GM12878 (cell line): ENCODE measurements around the gene XPO1. TPM values are rescaled to one million over a fixed set of nuclear protein-coding genes. Genes with fewer than 3 reads are reported as not detected.

Source experiments
- CREM ChIP-seq: IDR thresholded peaks from 2 replicates; pipeline ENCODE4 v1.6.1; 2014; ENCODE audit warnings: antibody characterized with exemption, low read depth
- EP300 ChIP-seq, 2 experiments: fragments of 150-350 bp in 1 of 2; IDR thresholded peaks; 2 replicates each; pipeline ENCODE4 v1.6.1; 2011 to 2012; ENCODE audit warnings: low read depth in 2 of 2, low read length in 2 of 2, borderline replicate concordance in 1 of 2, improper control_type of control experiment in 1 of 2, inconsistent platforms in 1 of 2; ENCODE audit not compliant: control insufficient read depth in 1 of 2
- ESRRA ChIP-seq: IDR thresholded peaks from 2 replicates; pipeline ENCODE4 v1.6.1; 2012; ENCODE audit warnings: mild to moderate bottlenecking, low read length, improper control_type of control experiment
- FOXK2 ChIP-seq: fragments of 450-650 bp; IDR thresholded peaks from 2 replicates; pipeline ENCODE4 v1.6.1; 2017; ENCODE audit warnings: mild to moderate bottlenecking, moderate library complexity
- IKZF2 ChIP-seq, 2 experiments: fragments of 450-650 bp; IDR thresholded peaks; 2 replicates each; pipeline ENCODE4 v1.6.1; 2017; ENCODE audit warnings: mild to moderate bottlenecking in 2 of 2, moderate library complexity in 2 of 2
- JUND ChIP-seq: IDR thresholded peaks from 2 replicates; pipeline ENCODE4 v1.6.1; 2012; ENCODE audit warnings: low read depth, mild to moderate bottlenecking, low read length, improper control_type of control experiment, moderate library complexity
- LARP7 ChIP-seq: fragments of 450-650 bp; IDR thresholded peaks from 2 replicates; pipeline ENCODE4 v1.6.1; 2017; ENCODE audit warnings: mild to moderate bottlenecking
- MTA2 ChIP-seq: fragments of 450-650 bp; IDR thresholded peaks from 2 replicates; pipeline ENCODE4 v1.6.1; 2016; ENCODE audit warnings: low read depth, mild to moderate bottlenecking, moderate library complexity
- NFIC ChIP-seq: IDR thresholded peaks from 2 replicates; pipeline ENCODE4 v1.6.1; 2012; ENCODE audit warnings: low read depth, mild to moderate bottlenecking, inconsistent platforms, low read length, moderate library complexity
- NR2C2 ChIP-seq: IDR thresholded peaks from 2 replicates; pipeline ENCODE4 v1.6.1; 2011; ENCODE audit warnings: borderline replicate concordance, low read depth; ENCODE audit not compliant: control insufficient read depth, insufficient read length
- PML ChIP-seq: IDR thresholded peaks from 2 replicates; pipeline ENCODE4 v1.6.1; 2012; ENCODE audit warnings: low read length, inconsistent platforms
- POLR2AphosphoS2 ChIP-seq: IDR thresholded peaks from 2 replicates; pipeline ENCODE4 v1.6.1; 2011; ENCODE audit warnings: low read depth, mild to moderate bottlenecking, low read length, improper control_type of control experiment, moderate library complexity
- RELA ChIP-seq: fragments of 450-650 bp; IDR thresholded peaks from 2 replicates; pipeline ENCODE4 v1.8.0; 2014; ENCODE audit warnings: borderline replicate concordance; ENCODE audit not compliant: partially characterized antibody
- SIN3A ChIP-seq: IDR thresholded peaks from 2 replicates; pipeline ENCODE4 v1.6.1; 2012; ENCODE audit warnings: low read depth, low read length, improper control_type of control experiment
- SUZ12 ChIP-seq: fragments of 200-600 bp; sonication (generic); IDR thresholded peaks from one replicate; pipeline ENCODE4 v1.6.1; 2018; ENCODE audit warnings: antibody characterized with exemption, mild to moderate bottlenecking; ENCODE audit not compliant: unreplicated experiment
- TBL1XR1 ChIP-seq: IDR thresholded peaks from 2 replicates; pipeline ENCODE4 v1.6.1; 2012; ENCODE audit warnings: low read depth, low read length, improper control_type of control experiment
- YBX1 ChIP-seq: fragments of 450-650 bp; IDR thresholded peaks from 2 replicates; pipeline ENCODE4 v1.6.1; 2016; ENCODE audit warnings: antibody characterized with exemption
- ZNF207 ChIP-seq: fragments of 450-650 bp; IDR thresholded peaks from 2 replicates; pipeline ENCODE4 v1.6.1; 2014; ENCODE audit warnings: antibody characterized with exemption, mild to moderate bottlenecking, borderline replicate concordance
- ZNF384 ChIP-seq: IDR thresholded peaks from 2 replicates; pipeline ENCODE4 v1.6.1; 2012; ENCODE audit warnings: low read depth, mild to moderate bottlenecking, low read length, improper control_type of control experiment, borderline replicate concordance
- ZNF622 ChIP-seq: fragments of 450-650 bp; IDR thresholded peaks from 2 replicates; pipeline ENCODE4 v1.6.1; 2017; ENCODE audit warnings: mild to moderate bottlenecking, inconsistent platforms
- ZZZ3 ChIP-seq: IDR thresholded peaks from 2 replicates; pipeline ENCODE4 v1.6.1; 2011; ENCODE audit warnings: low read depth; ENCODE audit not compliant: control insufficient read depth, insufficient read length
- polyA plus RNA-seq, 11 experiments: library from polyadenylated mRNA; depleted of rRNA in 4 of 11; unstranded in 6 of 11; stranded (reverse) in 5 of 11; fragments of >200 nt; fragmentation: Nextera tagmentation in 4 of 11; fragmentation: Illumina TruSeq in 1 of 11; extraction: Ambion mirVana in 4 of 11; extraction: Trizol in 1 of 11; gene quantifications; 1 replicate in 1 of 11; 2 replicates in 10 of 11; pipeline versions ENCODE4 v1.2.1 to v1.2.3, GENCODE V29; 2011 to 2016; ENCODE audit warnings: inconsistent platforms in 2 of 11, missing spikeins in 2 of 11, low read depth in 1 of 11
- total RNA-seq, 4 experiments: library from RNA; depleted of rRNA in 3 of 4; stranded (reverse); fragments of >200 nt in 3 of 4; fragmentation: Illumina TruSeq in 1 of 4; extraction: Trizol in 1 of 4; gene quantifications; 2 replicates each; pipeline versions ENCODE4 v1.2.1 to v1.2.3, GENCODE V29; 2013 to 2021
- TF ChIP-seq, protein P1 (sequence below): fragments of 150-350 bp; IDR thresholded peaks from 2 replicates; pipeline ENCODE4 v1.6.1; 2016; ENCODE audit warnings: low read depth, low read length
- TF ChIP-seq, protein P2 (sequence below): fragments of 150-350 bp; IDR thresholded peaks from 2 replicates; pipeline ENCODE4 v1.6.1; 2014; ENCODE audit warnings: mild to moderate bottlenecking, low read depth, low read length
- TF ChIP-seq, protein P3 (sequence below): fragments of 450-650 bp; IDR thresholded peaks from 2 replicates; pipeline ENCODE4 v1.6.1; 2017; ENCODE audit warnings: borderline replicate concordance
- TF ChIP-seq, protein P4 (sequence below): IDR thresholded peaks from 2 replicates; pipeline ENCODE4 v1.6.1; 2011; ENCODE audit warnings: low read depth, low read length, improper control_type of control experiment, borderline replicate concordance

The XPO1 gene
- total and polyA plus RNA-seq, 10 of the 15 experiments (the other 5 are each of a cell fraction or from before 2014, with no cell fraction given) = 57.3 to 216 (median 153) TPM

DNA sequence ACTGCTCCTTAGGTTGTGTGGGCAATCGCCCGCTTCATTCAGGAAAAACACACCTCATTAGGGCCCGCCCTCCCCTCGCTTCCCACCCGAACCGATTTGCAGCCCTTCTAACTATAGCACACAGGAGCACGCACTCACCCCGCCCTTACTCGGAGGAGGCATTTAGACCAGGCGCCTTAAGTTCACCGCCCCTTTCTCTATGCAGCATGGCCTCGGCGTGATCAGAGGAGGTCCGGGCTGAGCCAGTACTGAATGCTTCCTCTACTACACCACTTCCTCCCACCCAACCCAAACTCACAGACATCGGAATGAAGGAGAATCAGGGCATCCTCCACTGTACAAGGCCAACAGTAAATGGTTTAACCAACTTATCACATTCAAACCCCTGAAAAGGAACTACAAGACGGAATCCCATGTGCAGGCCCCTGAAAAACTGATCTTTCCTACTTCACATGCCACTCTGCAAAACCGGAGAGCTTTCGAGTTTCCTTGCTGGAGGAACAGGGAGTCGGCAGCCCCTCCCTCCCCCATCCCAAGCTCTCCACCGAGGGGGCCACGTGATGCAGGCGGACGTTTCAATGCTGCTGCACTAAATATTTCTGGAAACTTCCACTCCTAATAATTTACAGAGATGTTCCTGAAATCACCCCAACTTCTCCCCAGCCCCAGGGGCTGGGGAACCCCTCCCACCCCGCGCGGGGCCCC lies 1.4 kb downstream of the XPO1 start (continued):
- no peak for TF ChIP-seq FOXK2
- TF ChIP-seq ZNF384 = no peak
- TF ChIP-seq MTA2 = 0 out of 2 replicates have a peak, but pooled peaks have one; percentile 10
- TF ChIP-seq, protein P1, sequence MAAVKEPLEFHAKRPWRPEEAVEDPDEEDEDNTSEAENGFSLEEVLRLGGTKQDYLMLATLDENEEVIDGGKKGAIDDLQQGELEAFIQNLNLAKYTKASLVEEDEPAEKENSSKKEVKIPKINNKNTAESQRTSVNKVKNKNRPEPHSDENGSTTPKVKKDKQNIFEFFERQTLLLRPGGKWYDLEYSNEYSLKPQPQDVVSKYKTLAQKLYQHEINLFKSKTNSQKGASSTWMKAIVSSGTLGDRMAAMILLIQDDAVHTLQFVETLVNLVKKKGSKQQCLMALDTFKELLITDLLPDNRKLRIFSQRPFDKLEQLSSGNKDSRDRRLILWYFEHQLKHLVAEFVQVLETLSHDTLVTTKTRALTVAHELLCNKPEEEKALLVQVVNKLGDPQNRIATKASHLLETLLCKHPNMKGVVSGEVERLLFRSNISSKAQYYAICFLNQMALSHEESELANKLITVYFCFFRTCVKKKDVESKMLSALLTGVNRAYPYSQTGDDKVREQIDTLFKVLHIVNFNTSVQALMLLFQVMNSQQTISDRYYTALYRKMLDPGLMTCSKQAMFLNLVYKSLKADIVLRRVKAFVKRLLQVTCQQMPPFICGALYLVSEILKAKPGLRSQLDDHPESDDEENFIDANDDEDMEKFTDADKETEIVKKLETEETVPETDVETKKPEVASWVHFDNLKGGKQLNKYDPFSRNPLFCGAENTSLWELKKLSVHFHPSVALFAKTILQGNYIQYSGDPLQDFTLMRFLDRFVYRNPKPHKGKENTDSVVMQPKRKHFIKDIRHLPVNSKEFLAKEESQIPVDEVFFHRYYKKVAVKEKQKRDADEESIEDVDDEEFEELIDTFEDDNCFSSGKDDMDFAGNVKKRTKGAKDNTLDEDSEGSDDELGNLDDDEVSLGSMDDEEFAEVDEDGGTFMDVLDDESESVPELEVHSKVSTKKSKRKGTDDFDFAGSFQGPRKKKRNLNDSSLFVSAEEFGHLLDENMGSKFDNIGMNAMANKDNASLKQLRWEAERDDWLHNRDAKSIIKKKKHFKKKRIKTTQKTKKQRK = no peak
- TF ChIP-seq POLR2AphosphoS2 = peak; percentile 76
- TF ChIP-seq TBL1XR1 = no peak
- no peak for TF ChIP-seq YBX1
- no peak for TF ChIP-seq CREM
- TF ChIP-seq, protein P2, sequence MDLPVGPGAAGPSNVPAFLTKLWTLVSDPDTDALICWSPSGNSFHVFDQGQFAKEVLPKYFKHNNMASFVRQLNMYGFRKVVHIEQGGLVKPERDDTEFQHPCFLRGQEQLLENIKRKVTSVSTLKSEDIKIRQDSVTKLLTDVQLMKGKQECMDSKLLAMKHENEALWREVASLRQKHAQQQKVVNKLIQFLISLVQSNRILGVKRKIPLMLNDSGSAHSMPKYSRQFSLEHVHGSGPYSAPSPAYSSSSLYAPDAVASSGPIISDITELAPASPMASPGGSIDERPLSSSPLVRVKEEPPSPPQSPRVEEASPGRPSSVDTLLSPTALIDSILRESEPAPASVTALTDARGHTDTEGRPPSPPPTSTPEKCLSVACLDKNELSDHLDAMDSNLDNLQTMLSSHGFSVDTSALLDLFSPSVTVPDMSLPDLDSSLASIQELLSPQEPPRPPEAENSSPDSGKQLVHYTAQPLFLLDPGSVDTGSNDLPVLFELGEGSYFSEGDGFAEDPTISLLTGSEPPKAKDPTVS = peak; percentile 75
- no peak for TF ChIP-seq RELA
- no peak for TF ChIP-seq ESRRA
- TF ChIP-seq SIN3A = peak; percentile 92
- TF ChIP-seq EP300 (IDR thresholded peaks at IDR 0.05; ENCODE audit: borderline replicate concordance in 1 of 2, control insufficient read depth in 1 of 2, low read depth in 2 of 2, low read length in 2 of 2) = no peak
- TF ChIP-seq LARP7 = no peak
- no peak for TF ChIP-seq ZZZ3
- no peak for TF ChIP-seq ZNF622
- TF ChIP-seq, protein P3, sequence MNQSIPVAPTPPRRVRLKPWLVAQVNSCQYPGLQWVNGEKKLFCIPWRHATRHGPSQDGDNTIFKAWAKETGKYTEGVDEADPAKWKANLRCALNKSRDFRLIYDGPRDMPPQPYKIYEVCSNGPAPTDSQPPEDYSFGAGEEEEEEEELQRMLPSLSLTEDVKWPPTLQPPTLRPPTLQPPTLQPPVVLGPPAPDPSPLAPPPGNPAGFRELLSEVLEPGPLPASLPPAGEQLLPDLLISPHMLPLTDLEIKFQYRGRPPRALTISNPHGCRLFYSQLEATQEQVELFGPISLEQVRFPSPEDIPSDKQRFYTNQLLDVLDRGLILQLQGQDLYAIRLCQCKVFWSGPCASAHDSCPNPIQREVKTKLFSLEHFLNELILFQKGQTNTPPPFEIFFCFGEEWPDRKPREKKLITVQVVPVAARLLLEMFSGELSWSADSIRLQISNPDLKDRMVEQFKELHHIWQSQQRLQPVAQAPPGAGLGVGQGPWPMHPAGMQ = no peak
- TF ChIP-seq SUZ12 = no peak
- TF ChIP-seq NFIC = peak; percentile 31; the same call in 1 of the 2 replicates
- TF ChIP-seq JUND = no peak
- peak; percentile 93 for TF ChIP-seq PML
- TF ChIP-seq, protein P4, sequence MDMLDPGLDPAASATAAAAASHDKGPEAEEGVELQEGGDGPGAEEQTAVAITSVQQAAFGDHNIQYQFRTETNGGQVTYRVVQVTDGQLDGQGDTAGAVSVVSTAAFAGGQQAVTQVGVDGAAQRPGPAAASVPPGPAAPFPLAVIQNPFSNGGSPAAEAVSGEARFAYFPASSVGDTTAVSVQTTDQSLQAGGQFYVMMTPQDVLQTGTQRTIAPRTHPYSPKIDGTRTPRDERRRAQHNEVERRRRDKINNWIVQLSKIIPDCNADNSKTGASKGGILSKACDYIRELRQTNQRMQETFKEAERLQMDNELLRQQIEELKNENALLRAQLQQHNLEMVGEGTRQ = peak; percentile 48
- TF ChIP-seq ZNF207 = 0 out of 2 replicates have a peak, but pooled peaks have one; percentile 40
- TF ChIP-seq IKZF2 (IDR thresholded peaks at IDR 0.05) = peak in 1 of 2 experiments; percentile 49; a peak in 1 of 4 replicates
- no peak for TF ChIP-seq NR2C2
